BLaER1 treated with 17β-estradiol and CSF1 and Interleukin-3, amounts not matched to agents 10 nM and 100 nM (cell line): Measurements from ENCODE around the gene NEDD4L.

ENCODE experiments used
- H3K27ac ChIP-seq, 11 experiments: shearing (Covaris generic); formaldehyde crosslinking; 2 replicates each; pipeline ENCODE4 v1.8.1; 2022
- H3K27me3 ChIP-seq, 11 experiments: shearing (Covaris generic); formaldehyde crosslinking; 2 replicates each; pipeline ENCODE4 v1.8.1; 2022
- H3K36me3 ChIP-seq, 11 experiments: shearing (Covaris generic); formaldehyde crosslinking; 2 replicates each; pipeline ENCODE4 v1.8.1; 2022
- H3K4me1 ChIP-seq, 10 experiments: shearing (Covaris generic); formaldehyde crosslinking; 2 replicates each; pipeline ENCODE4 v1.8.1; 2022
- H3K4me2 ChIP-seq, 11 experiments: shearing (Covaris generic); formaldehyde crosslinking; 2 replicates each; pipeline ENCODE4 v1.8.1; 2022
- H3K4me3 ChIP-seq, 10 experiments: shearing (Covaris generic); formaldehyde crosslinking; 2 replicates each; pipeline ENCODE4 v1.8.1; 2022
- H3K9ac ChIP-seq, 11 experiments: shearing (Covaris generic); formaldehyde crosslinking; 2 replicates each; pipeline ENCODE4 v1.8.1; 2022
- H3K9me3 ChIP-seq, 11 experiments: shearing (Covaris generic); formaldehyde crosslinking; replicated peaks in 1 of 11; 2 replicates each; pipeline ENCODE4 v1.8.1; 2022
- H4K20me1 ChIP-seq, 11 experiments: shearing (Covaris generic); formaldehyde crosslinking; 2 replicates each; pipeline ENCODE4 v1.8.1; 2022
- Cebpa-rat ChIP-seq, 11 experiments: shearing (Covaris generic); IDR thresholded peaks; 2 replicates each; pipeline ENCODE4 v1.8.1; 2022

NEDD4L gene

GRCh38 chr18:58010265-58010664 is 33.8 kb upstream of the NEDD4L start:
- TF ChIP-seq Cebpa-rat (IDR thresholded peaks at IDR 0.05), result no peak
- H3K9ac ChIP-seq, result no peak overlapping the region
- no peaks in the 10 kb centered on the region for H3K9me3 ChIP-seq
- no peak overlapping the region for H3K4me3 ChIP-seq
- H3K27ac ChIP-seq, result no peak overlapping the region
- H3K4me1 ChIP-seq, result peaks cover 9 to 23% (median 15%) of the 10 kb centered on the region in 10 experiments
- no peak overlapping the region for H3K4me2 ChIP-seq
- H4K20me1 ChIP-seq, result no peaks in the 10 kb centered on the region
- no peaks in the 10 kb centered on the region for H3K36me3 ChIP-seq
- no peaks in the 10 kb centered on the region for H3K27me3 ChIP-seq

DNA sequence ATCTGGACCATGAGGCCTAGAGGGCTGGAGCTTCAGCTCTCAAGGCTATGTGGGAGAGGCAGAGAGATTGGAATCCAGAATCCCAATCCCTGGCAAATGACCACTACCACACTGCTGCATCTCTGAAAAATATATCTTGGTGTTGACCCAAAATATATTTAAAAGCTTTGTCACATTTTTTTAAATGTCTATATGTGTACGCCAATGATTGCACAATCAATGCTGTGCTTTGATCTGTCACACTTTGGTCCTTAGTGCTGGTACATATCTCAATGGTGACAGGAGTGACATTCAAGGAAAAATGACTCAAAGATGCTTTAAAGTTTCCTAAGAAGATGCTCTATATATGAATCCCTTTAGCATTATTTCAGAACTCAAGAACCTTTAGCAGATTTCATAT is 31.7 kb upstream of the NEDD4L start:
- TF ChIP-seq Cebpa-rat (IDR thresholded peaks at IDR 0.05), result peak in 5 of 11 experiments; percentile 16 to 69 (median 59); a peak in 5 of 22 replicates
- no peak overlapping the region for H3K4me3 ChIP-seq
- H3K4me2 ChIP-seq, result 0 out of 22 replicates have a peak overlapping the region, but pooled peaks of 1 of the 11 experiments have one; percentile 45
- H4K20me1 ChIP-seq, result no peaks in the 10 kb centered on the region
- H3K9ac ChIP-seq, result no peak overlapping the region
- H3K27ac ChIP-seq, result no peak overlapping the region
- no peaks in the 10 kb centered on the region for H3K27me3 ChIP-seq
- peaks cover 12 to 19% (median 15%) of the 10 kb centered on the region in 11 experiments; a peak in 20 of 22 replicates for H3K9me3 ChIP-seq
- H3K36me3 ChIP-seq, result no peaks in the 10 kb centered on the region
- peaks cover 10 to 30% (median 17%) of the 10 kb centered on the region in 10 experiments for H3K4me1 ChIP-seq

GRCh38 chr18:58013241-58014211 is 30.5 kb upstream of the NEDD4L start:
- no peak overlapping the region for H3K27ac ChIP-seq
- peak overlapping the region in 5 of 11 experiments; percentile 6 to 48 (median 37); a peak in 8 of 22 replicates for H3K4me2 ChIP-seq
- H4K20me1 ChIP-seq, result no peaks in the 10 kb centered on the region
- H3K9ac ChIP-seq, result no peak overlapping the region
- H3K4me3 ChIP-seq, result no peak overlapping the region
- H3K27me3 ChIP-seq, result no peaks in the 10 kb centered on the region
- H3K36me3 ChIP-seq, result no peaks in the 10 kb centered on the region
- H3K9me3 ChIP-seq, result peaks cover 12 to 20% (median 15%) of the 10 kb centered on the region in 11 experiments; a peak in 20 of 22 replicates
- TF ChIP-seq Cebpa-rat (IDR thresholded peaks at IDR 0.05), result no peak
- peaks cover 10 to 30% (median 17%) of the 10 kb centered on the region in 10 experiments for H3K4me1 ChIP-seq

GRCh38 chr18:58015065-58015780 is 28.8 kb upstream of the NEDD4L start:
- no peak overlapping the region for H3K9ac ChIP-seq
- H3K27ac ChIP-seq, result no peak overlapping the region
- peak overlapping the region; percentile 4 to 63 (median 42); a peak in 21 of 22 replicates for H3K4me2 ChIP-seq

DNA sequence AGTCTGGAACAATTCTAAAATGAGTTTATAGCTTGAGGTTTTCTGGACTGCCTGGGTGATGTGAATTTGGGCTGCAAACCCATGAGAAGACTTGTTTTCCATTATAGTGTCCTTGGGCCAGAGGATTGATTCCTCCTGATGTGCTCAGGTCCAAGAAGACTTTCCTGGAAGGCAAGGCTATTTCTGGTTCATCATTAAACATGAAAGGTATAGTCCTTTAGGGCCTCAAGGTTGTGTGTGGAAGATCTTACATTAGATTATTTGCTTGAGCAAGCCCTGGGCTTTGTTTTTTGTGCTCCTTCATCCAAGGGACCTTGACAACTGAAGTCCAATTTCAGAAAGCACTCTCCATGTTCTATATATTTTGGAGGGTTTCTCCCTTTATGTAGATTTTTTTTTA is 26.8 kb upstream of the NEDD4L start:
- H3K9ac ChIP-seq, result no peak overlapping the region
- H3K27me3 ChIP-seq, result no peaks in the 10 kb centered on the region
- no peak overlapping the region for H3K4me3 ChIP-seq
- H3K9me3 ChIP-seq, result peaks cover 12 to 20% (median 15%) of the 10 kb centered on the region in 11 experiments; a peak in 20 of 22 replicates
- no peaks in the 10 kb centered on the region for H4K20me1 ChIP-seq
- H3K4me2 ChIP-seq, result no peak overlapping the region
- H3K4me1 ChIP-seq, result peaks cover 10 to 30% (median 17%) of the 10 kb centered on the region in 10 experiments
- TF ChIP-seq Cebpa-rat (IDR thresholded peaks at IDR 0.05), result no peak
- H3K36me3 ChIP-seq, result no peaks in the 10 kb centered on the region
- no peak overlapping the region for H3K27ac ChIP-seq

More at GRCh38 chr18:58015065-58015780, 28.8 kb upstream of the NEDD4L start:
- H3K27me3 ChIP-seq, result no peaks in the 10 kb centered on the region
- H3K36me3 ChIP-seq, result no peaks in the 10 kb centered on the region
- peaks cover 12 to 20% (median 15%) of the 10 kb centered on the region in 11 experiments; a peak in 20 of 22 replicates for H3K9me3 ChIP-seq
- peaks cover 10 to 30% (median 17%) of the 10 kb centered on the region in 10 experiments for H3K4me1 ChIP-seq
- TF ChIP-seq Cebpa-rat (IDR thresholded peaks at IDR 0.05), result no peak
- H3K4me3 ChIP-seq, result no peak overlapping the region
- H4K20me1 ChIP-seq, result no peaks in the 10 kb centered on the region

- H3K4me2 ChIP-seq, result no peak overlapping the region
- peaks cover 12 to 18% (median 15%) of the 10 kb centered on the region in 11 experiments; a peak in 20 of 22 replicates for H3K9me3 ChIP-seq
- H3K4me1 ChIP-seq, result peaks cover 0 to 4% (median under 1%) of the 10 kb centered on the region in 10 experiments; a peak in 8 of 20 replicates
- H4K20me1 ChIP-seq, result no peaks in the 10 kb centered on the region
- H3K36me3 ChIP-seq, result no peaks in the 10 kb centered on the region
- H3K4me3 ChIP-seq, result no peak overlapping the region
- H3K27ac ChIP-seq, result no peak overlapping the region
- H3K9ac ChIP-seq, result no peak overlapping the region
- no peak for TF ChIP-seq Cebpa-rat (IDR thresholded peaks at IDR 0.05)
- no peaks in the 10 kb centered on the region for H3K27me3 ChIP-seq
These were observed 23.4 kb upstream of the NEDD4L start for GRCh38 chr18:58020567-58021107.

GRCh38 chr18:58021504-58021903 is 22.5 kb upstream of the NEDD4L start:
- no peaks in the 10 kb centered on the region for H4K20me1 ChIP-seq
- H3K27me3 ChIP-seq, result no peaks in the 10 kb centered on the region
- H3K36me3 ChIP-seq, result no peaks in the 10 kb centered on the region
- no peak for TF ChIP-seq Cebpa-rat (IDR thresholded peaks at IDR 0.05)
- no peak overlapping the region for H3K4me2 ChIP-seq
- peaks cover 4 to 9% (median 7%) of the 10 kb centered on the region in 11 experiments; a peak in 20 of 22 replicates for H3K9me3 ChIP-seq
- H3K4me1 ChIP-seq, result no peaks in the 10 kb centered on the region
- no peak overlapping the region for H3K4me3 ChIP-seq
- H3K9ac ChIP-seq, result no peak overlapping the region
- H3K27ac ChIP-seq, result no peak overlapping the region

GRCh38 chr18:58023108-58023507 is 20.9 kb upstream of the NEDD4L start:
- no peaks in the 10 kb centered on the region for H3K27me3 ChIP-seq
- no peaks in the 10 kb centered on the region for H3K9me3 ChIP-seq
- H3K36me3 ChIP-seq, result no peaks in the 10 kb centered on the region
- no peaks in the 10 kb centered on the region for H3K4me1 ChIP-seq
- H4K20me1 ChIP-seq, result no peaks in the 10 kb centered on the region
- H3K4me3 ChIP-seq, result no peak overlapping the region
- H3K27ac ChIP-seq, result no peak overlapping the region
- TF ChIP-seq Cebpa-rat (IDR thresholded peaks at IDR 0.05), result no peak
- H3K9ac ChIP-seq, result no peak overlapping the region
- H3K4me2 ChIP-seq, result no peak overlapping the region

- no peaks in the 10 kb centered on the region for H4K20me1 ChIP-seq
- no peak for TF ChIP-seq Cebpa-rat (IDR thresholded peaks at IDR 0.05)
- H3K4me3 ChIP-seq, result no peak overlapping the region
- H3K36me3 ChIP-seq, result no peaks in the 10 kb centered on the region
- no peak overlapping the region for H3K27ac ChIP-seq
- no peak overlapping the region for H3K9ac ChIP-seq
- H3K9me3 ChIP-seq, result no peaks in the 10 kb centered on the region
- no peak overlapping the region for H3K4me2 ChIP-seq
- no peaks in the 10 kb centered on the region for H3K4me1 ChIP-seq
- H3K27me3 ChIP-seq, result no peaks in the 10 kb centered on the region
These were observed 19.9 kb upstream of the NEDD4L start for GRCh38 chr18:58024139-58024538.
